WTC11 (cell line): ENCODE results near the gene TRIM47. TPM values are rescaled to one million over a fixed set of nuclear protein-coding genes. Genes with fewer than 3 reads are reported as not detected.

ENCODE experiments used
- ATAC-seq: fragments of 200-7000 bp; cut with Tn5 transposase; 2 replicates; pipeline ENCODE4 v1.10.0; 2021; ENCODE audit warnings: mild to moderate bottlenecking, moderate library complexity
- CTCF ChIA-PET: fragments of 300-600 bp; sonication (Branson Sonifier 250); formaldehyde crosslinking; loops from one replicate; lab custom pipeline; 2021; ENCODE audit warnings: antibody characterized with exemption; lab: Charles Lee
- POLR2A ChIA-PET: fragments of 350-600 bp; sonication (Branson Sonifier 250); formaldehyde crosslinking; loops from one replicate; lab custom pipeline; 2021; ENCODE audit warnings: antibody characterized with exemption; lab: Charles Lee
- DNase-seq: peaks from one replicate; pipeline ENCODE4 v3.0.0; 2021; ENCODE audit warnings: low spot score
- H3K27ac Mint-ChIP-seq: 2 replicates; pipeline ENCODE4 v1.8.0; 2021; ENCODE audit warnings: mixed read lengths
- H3K27me3 Mint-ChIP-seq: 2 replicates; pipeline ENCODE4 v1.8.0; 2021; ENCODE audit warnings: low read depth, mild to moderate bottlenecking, moderate library complexity, mixed read lengths
- H3K36me3 Mint-ChIP-seq: 2 replicates; pipeline ENCODE4 v1.8.0; 2021; ENCODE audit warnings: mixed read lengths
- H3K4me1 Mint-ChIP-seq: 2 replicates; pipeline ENCODE4 v1.8.0; 2022; ENCODE audit warnings: mixed read lengths
- H3K4me3 Mint-ChIP-seq: 2 replicates; pipeline ENCODE4 v1.8.0; 2021; ENCODE audit warnings: mild to moderate bottlenecking, moderate library complexity, mixed read lengths
- H3K9me3 Mint-ChIP-seq: 2 replicates; pipeline ENCODE4 v1.8.0; 2021; ENCODE audit warnings: mixed read lengths
- ATF2 ChIP-seq: sonication (generic); formaldehyde crosslinking; IDR thresholded peaks from 2 replicates; pipeline ENCODE4 v1.8.1; 2022; ENCODE audit warnings: low read depth, missing genetic modification reagents, borderline replicate concordance
- ATF3 ChIP-seq: sonication (generic); formaldehyde crosslinking; conservative IDR thresholded peaks from 2 replicates; pipeline ENCODE4 v1.8.1; 2022; ENCODE audit warnings: mild to moderate bottlenecking, missing genetic modification reagents
- EMX1 ChIP-seq: fragments of 250-450 bp; sonication (Bioruptor Pico); IDR thresholded peaks from 2 replicates; pipeline ENCODE4 v1.8.0; 2021; ENCODE audit warnings: mild to moderate bottlenecking
- ETV6 ChIP-seq: sonication (generic); formaldehyde crosslinking; IDR thresholded peaks from 2 replicates; pipeline ENCODE4 v1.8.1; 2022; ENCODE audit warnings: mild to moderate bottlenecking, missing genetic modification reagents
- FOXP1 ChIP-seq: sonication (generic); formaldehyde crosslinking; IDR thresholded peaks from 2 replicates; pipeline ENCODE4 v1.8.0; 2022; ENCODE audit warnings: missing genetic modification reagents, mild to moderate bottlenecking, moderate library complexity, borderline replicate concordance
- HMGA2 ChIP-seq: fragments of 250-450 bp; sonication (Bioruptor Pico); IDR thresholded peaks from 2 replicates; pipeline ENCODE4 v1.4.0; 2021; ENCODE audit warnings: mild to moderate bottlenecking, moderate library complexity
- NFYB ChIP-seq: sonication (generic); formaldehyde crosslinking; conservative IDR thresholded peaks from 2 replicates; pipeline ENCODE4 v1.8.0; 2022; ENCODE audit warnings: low read depth, missing genetic modification reagents
- NR1H2 ChIP-seq: sonication (generic); formaldehyde crosslinking; IDR thresholded peaks from 2 replicates; pipeline ENCODE4 v1.9.0; 2021; ENCODE audit warnings: mild to moderate bottlenecking, moderate library complexity, missing genetic modification reagents
- NR2C2 ChIP-seq: sonication (generic); formaldehyde crosslinking; IDR thresholded peaks from 2 replicates; pipeline ENCODE4 v1.8.0; 2022; ENCODE audit warnings: mild to moderate bottlenecking, missing genetic modification reagents
- SP1 ChIP-seq: sonication (generic); formaldehyde crosslinking; conservative IDR thresholded peaks from 2 replicates; pipeline ENCODE4 v1.8.1; 2022; ENCODE audit warnings: missing genetic modification reagents
- TCF7 ChIP-seq: sonication (generic); formaldehyde crosslinking; IDR thresholded peaks from 2 replicates; pipeline ENCODE4 v1.8.0; 2022; ENCODE audit warnings: mild to moderate bottlenecking, low read depth, missing genetic modification reagents, moderate library complexity
- TEAD4 ChIP-seq: sonication (generic); formaldehyde crosslinking; IDR thresholded peaks from 2 replicates; pipeline ENCODE4 v1.8.0; 2022; ENCODE audit warnings: mild to moderate bottlenecking, missing genetic modification reagents
- ZMAT4 ChIP-seq: fragments of 250-450 bp; sonication (Bioruptor Pico); IDR thresholded peaks from 2 replicates; pipeline ENCODE4 v1.9.0; 2021; ENCODE audit warnings: mild to moderate bottlenecking
- ZNF138 ChIP-seq: sonication (generic); formaldehyde crosslinking; conservative IDR thresholded peaks from 2 replicates; pipeline ENCODE4 v1.8.1; 2022; ENCODE audit warnings: mild to moderate bottlenecking, moderate library complexity, missing genetic modification reagents
- ZNF263 ChIP-seq: sonication (generic); formaldehyde crosslinking; IDR thresholded peaks from 2 replicates; pipeline ENCODE4 v1.8.1; 2022; ENCODE audit warnings: low read depth, mild to moderate bottlenecking, moderate library complexity, missing genetic modification reagents
- ZNF281 ChIP-seq: sonication (generic); formaldehyde crosslinking; IDR thresholded peaks from 2 replicates; pipeline ENCODE4 v1.8.0; 2023; ENCODE audit warnings: mild to moderate bottlenecking, missing genetic modification reagents
- ZNF532 ChIP-seq: fragments of 250-450 bp; sonication (Bioruptor Pico); IDR thresholded peaks from 2 replicates; pipeline ENCODE4 v1.9.0; 2021; ENCODE audit warnings: mild to moderate bottlenecking, borderline replicate concordance
- total RNA-seq: library from RNA; stranded (reverse); gene quantifications from 3 replicates; pipeline ENCODE4 v1.2.3, GENCODE V29; 2021

Gene TRIM47
- total RNA-seq, 1 experiment from 2014 or later = 10.0 TPM

- TF ChIP-seq ZNF281 (CRISPR knock-in tag) (no peak), ZNF138 (CRISPR knock-in tag) (no peak), ZNF532 (no peak), SP1 (CRISPR knock-in tag) (no peak), ZMAT4 (no peak), ATF2 (CRISPR knock-in tag) (no peak), ETV6 (no peak)
These were observed 12.7 kb upstream of the TRIM47 start (continued) for GRCh38 chr17:75891022-75891604.

GRCh38 chr17:75889454-75889853 lies 11.1 kb upstream of the TRIM47 start:
- DNase-seq = no peak
- Mint-ChIP-seq H3K4me1 (peaks cover 8% of the 10 kb centered on the region), H3K9me3 (no peaks in the 10 kb centered on the region), H3K4me3 (no peak overlapping the region), H3K27ac (no peak overlapping the region), H3K36me3 (peaks cover 7% of the 10 kb centered on the region; the same call in 1 of the 2 replicates), H3K27me3 (no peaks in the 10 kb centered on the region)
- ChIA-PET POLR2A (interaction anchor here (1.4 kb wide), 1 partner anchor 11 kb away, joined by 4 read pairs; the partner anchor contains the start of gene TRIM47), CTCF (interaction anchor here (0.6 to 2.7 kb wide), 4 partner anchors 11 to 59 kb away, joined by 6 to 16 read pairs (median 8); partner anchors contain the start of gene TRIM47)
- no peak for TF ChIP-seq TEAD4 (CRISPR knock-in tag)
- TF ChIP-seq ZNF138 (CRISPR knock-in tag) = no peak
- no peak for TF ChIP-seq EMX1 (CRISPR knock-in tag)
- TF ChIP-seq ATF3 (CRISPR knock-in tag) = no peak
- TF ChIP-seq ETV6 = no peak
- TF ChIP-seq FOXP1 (CRISPR knock-in tag) = no peak
- TF ChIP-seq HMGA2 (CRISPR knock-in tag) = no peak
- no peak for TF ChIP-seq NR1H2 (CRISPR knock-in tag)
- no peak for TF ChIP-seq NR2C2 (CRISPR knock-in tag)
- no peak for TF ChIP-seq TCF7 (CRISPR knock-in tag)
- TF ChIP-seq NFYB (CRISPR knock-in tag) = no peak
- no peak for TF ChIP-seq ZNF263 (CRISPR knock-in tag)
- ATAC-seq = no peak
